HepG2 (cell line): Measurements from ENCODE around the gene ZNF277. TPM values are rescaled to one million over a fixed set of nuclear protein-coding genes. Genes with fewer than 3 reads are reported as not detected.
A peak's percentile ranks its signal among the peaks of the same experiment; 100 is the strongest.

Experiments
- AGO2 ChIP-seq: fragments of 200-400 bp; formaldehyde crosslinking; optimal IDR thresholded peaks from 2 replicates; pipeline ENCODE3; 2017; ENCODE audit warnings: mild to moderate bottlenecking, low read depth, low read length, moderate library complexity
- ATAD3A ChIP-seq: sonication (generic); formaldehyde crosslinking; IDR thresholded peaks from 2 replicates; pipeline ENCODE4 v1.4.0; 2020; ENCODE audit warnings: missing genetic modification reagents
- CSRNP2 ChIP-seq: sonication (generic); formaldehyde crosslinking; conservative IDR thresholded peaks from 2 replicates; pipeline ENCODE4 v1.8.0; 2022; ENCODE audit warnings: low read depth, missing genetic modification reagents
- DPF2 ChIP-seq: sonication (generic); formaldehyde crosslinking; IDR thresholded peaks from 2 replicates; pipeline ENCODE4 v1.4.0; 2020; ENCODE audit warnings: mild to moderate bottlenecking, low read depth, missing genetic modification reagents, borderline replicate concordance
- ETV5 ChIP-seq: IDR thresholded peaks from 2 replicates; pipeline ENCODE4 v1.6.1; 2018; ENCODE audit warnings: missing biosample characterization, missing genetic modification reagents, inconsistent platforms, borderline replicate concordance
- FOXO1 ChIP-seq: sonication (generic); formaldehyde crosslinking; IDR thresholded peaks from 2 replicates; pipeline ENCODE4 v1.4.0; 2020; ENCODE audit warnings: missing genetic modification reagents
- GATA4 ChIP-seq: sonication (generic); IDR thresholded peaks from 2 replicates; pipeline ENCODE4 v1.6.1; 2016; ENCODE audit warnings: antibody characterized with exemption, low read depth, borderline replicate concordance
- GTF3A ChIP-seq: sonication (generic); formaldehyde crosslinking; conservative IDR thresholded peaks from 2 replicates; pipeline ENCODE4 v1.4.0; 2020; ENCODE audit warnings: mild to moderate bottlenecking, missing genetic modification reagents
- NCOA5 ChIP-seq: sonication (generic); formaldehyde crosslinking; IDR thresholded peaks from 2 replicates; pipeline ENCODE4 v1.4.0; 2020; ENCODE audit warnings: missing genetic modification reagents
- NRL ChIP-seq: sonication (generic); formaldehyde crosslinking; IDR thresholded peaks from 2 replicates; pipeline ENCODE4 v1.5.0; 2020; ENCODE audit warnings: missing genetic modification reagents, mild to moderate bottlenecking, moderate library complexity, borderline replicate concordance
- PRDM4 ChIP-seq: sonication (generic); formaldehyde crosslinking; IDR thresholded peaks from 2 replicates; pipeline ENCODE4 v1.9.0; 2021; ENCODE audit warnings: missing genetic modification reagents, borderline replicate concordance
- TOPORS ChIP-seq: sonication (generic); formaldehyde crosslinking; IDR thresholded peaks from 2 replicates; pipeline ENCODE4 v1.8.0; 2023; ENCODE audit warnings: mild to moderate bottlenecking, missing genetic modification reagents
- ZBTB34 ChIP-seq: sonication (generic); formaldehyde crosslinking; IDR thresholded peaks from 2 replicates; pipeline ENCODE4 v1.8.0; 2022; ENCODE audit warnings: mild to moderate bottlenecking, missing genetic modification reagents
- ZBTB7A ChIP-seq: sonication (generic); formaldehyde crosslinking; IDR thresholded peaks from 2 replicates; pipeline ENCODE4 v1.8.0; 2022; ENCODE audit warnings: mild to moderate bottlenecking, missing genetic modification reagents
- ZFY ChIP-seq: sonication (generic); formaldehyde crosslinking; IDR thresholded peaks from 2 replicates; pipeline ENCODE4 v1.4.0; 2020; ENCODE audit warnings: missing genetic modification reagents
- ZNF335 ChIP-seq: sonication (generic); formaldehyde crosslinking; IDR thresholded peaks from 2 replicates; pipeline ENCODE4 v1.4.0; 2020; ENCODE audit warnings: missing genetic modification reagents
- ZNF512 ChIP-seq: sonication (generic); formaldehyde crosslinking; IDR thresholded peaks from 2 replicates; pipeline ENCODE4 v1.4.0; 2020; ENCODE audit warnings: mild to moderate bottlenecking, missing genetic modification reagents
- ZNF558 ChIP-seq: sonication (generic); formaldehyde crosslinking; IDR thresholded peaks from 2 replicates; pipeline ENCODE4 v1.9.0; 2022; ENCODE audit warnings: mild to moderate bottlenecking, missing genetic modification reagents, borderline replicate concordance
- ZNF562 ChIP-seq: sonication (generic); formaldehyde crosslinking; IDR thresholded peaks from 2 replicates; pipeline ENCODE4 v1.8.0; 2022; ENCODE audit warnings: missing genetic modification reagents, borderline replicate concordance
- ZNF850 ChIP-seq: sonication (generic); formaldehyde crosslinking; conservative IDR thresholded peaks from 2 replicates; pipeline ENCODE4 v1.9.0; 2021; ENCODE audit warnings: mild to moderate bottlenecking, missing genetic modification reagents
- polyA plus RNA-seq, 8 experiments: library from polyadenylated mRNA; depleted of rRNA in 3 of 8; stranded (reverse) in 7 of 8; unstranded in 1 of 8; fragments of >200 nt; fragmentation: Illumina TruSeq in 4 of 8; extraction: Trizol in 4 of 8; gene quantifications; 2 replicates each; pipeline versions ENCODE4 v1.2.1 to v1.2.3, GENCODE V29; 2011 to 2016; ENCODE audit warnings: low read depth in 4 of 8, missing spikeins in 1 of 8, mixed read lengths in 1 of 8; ENCODE audit not compliant: insufficient read depth in 1 of 8
- total RNA-seq, 5 experiments: library from RNA; depleted of rRNA; stranded (reverse); fragments of >200 nt; fragmentation: Illumina TruSeq; extraction: Trizol; gene quantifications; 2 replicates each; pipeline ENCODE4 v1.2.3, GENCODE V29; 2016; ENCODE audit warnings: low read depth in 1 of 5
- TF ChIP-seq, protein P1 (sequence below): sonication (generic); formaldehyde crosslinking; IDR thresholded peaks from 2 replicates; pipeline ENCODE4 v1.5.1; 2020; ENCODE audit warnings: missing genetic modification reagents, mild to moderate bottlenecking, borderline replicate concordance

The ZNF277 gene
- total and polyA plus RNA-seq, 2 of the 13 experiments (the other 11 are each of a cell fraction or from before 2014, with no cell fraction given): 29.1 to 30.1 TPM

DNA sequence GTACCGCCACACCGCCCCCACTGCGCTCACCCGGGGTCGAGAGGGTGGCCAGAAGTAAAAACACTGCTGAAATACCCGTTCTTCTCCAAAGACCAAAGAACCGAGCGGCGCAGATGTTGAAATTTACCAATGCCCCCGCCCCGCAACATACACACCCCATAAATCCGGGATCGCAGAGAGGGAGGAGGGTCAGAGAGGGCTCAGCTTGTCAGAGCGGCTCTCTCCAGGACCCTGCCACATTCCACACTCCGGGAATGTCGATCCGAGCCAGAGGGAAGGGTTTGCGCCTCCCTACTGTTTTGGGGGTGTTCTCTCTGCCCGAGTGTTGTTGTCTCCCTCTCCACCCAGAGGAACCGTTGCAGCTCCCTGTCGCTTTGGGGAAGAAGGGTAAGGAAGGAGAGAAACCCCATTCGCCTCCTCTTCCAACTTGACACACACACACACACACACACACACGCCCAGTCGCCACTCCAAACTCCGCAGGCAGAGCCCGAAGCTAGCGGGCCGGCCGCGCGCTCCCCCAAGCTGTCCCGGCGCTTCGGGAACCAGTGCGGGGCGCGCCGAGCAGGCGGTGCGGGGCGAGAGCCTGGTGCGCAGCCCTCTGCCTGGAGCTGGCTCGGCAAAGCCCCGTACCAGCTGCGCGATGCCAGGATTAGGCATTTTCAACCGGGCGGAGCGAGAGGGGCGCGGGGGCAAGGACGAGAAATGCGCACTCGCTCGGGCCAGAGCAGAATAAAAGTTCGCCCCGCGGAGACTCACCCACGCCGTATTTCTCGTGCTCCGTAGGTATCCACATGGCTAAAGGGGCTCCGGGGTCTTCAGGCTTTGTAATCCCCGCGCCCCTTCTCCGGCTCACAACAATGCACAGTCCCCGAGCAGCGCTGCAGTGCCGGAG lies 905 bp upstream of the ZNF277 start (continued):
- TF ChIP-seq CSRNP2 (no peak), ZNF335 (CRISPR knock-in tag) (no peak), ATAD3A (no peak), GATA4 (no peak), NRL (CRISPR knock-in tag) (no peak), PRDM4 (CRISPR knock-in tag) (no peak), ZNF562 (CRISPR knock-in tag) (no peak), ZBTB7A (CRISPR knock-in tag) (0 out of 2 replicates have a peak, but pooled peaks have one; percentile 19), TOPORS (CRISPR knock-in tag) (no peak), ETV5 (CRISPR knock-in tag) (no peak), DPF2 (no peak), ZNF850 (CRISPR knock-in tag) (no peak), ZNF512 (no peak), GTF3A (no peak), ZNF558 (no peak; the same call in 1 of the 2 replicates), NCOA5 (CRISPR knock-in tag) (0 out of 2 replicates have a peak, but pooled peaks have one; percentile 12), FOXO1 (CRISPR knock-in tag) (no peak), AGO2 (peak; percentile 47), ZFY (CRISPR knock-in tag) (peak; percentile 12; the same call in 1 of the 2 replicates), ZBTB34 (CRISPR knock-in tag) (no peak)
- TF ChIP-seq, protein P1, sequence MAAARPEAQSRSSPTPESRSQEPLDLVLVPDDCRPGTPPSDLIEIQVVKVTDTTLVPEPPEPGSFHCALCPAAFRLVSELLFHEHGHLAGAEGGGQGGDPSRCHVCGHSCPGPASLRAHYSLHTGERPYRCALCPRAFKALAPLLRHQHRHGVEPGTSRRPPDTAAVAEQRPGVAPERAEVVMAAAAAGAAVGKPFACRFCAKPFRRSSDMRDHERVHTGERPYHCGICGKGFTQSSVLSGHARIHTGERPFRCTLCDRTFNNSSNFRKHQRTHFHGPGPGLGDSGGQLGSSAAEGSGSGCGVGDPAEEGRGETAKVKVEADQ (CRISPR knock-in tag): peak; percentile 38; the same call in 1 of the 2 replicates
